ENCODE measurements around the gene KRT75.

DNA sequence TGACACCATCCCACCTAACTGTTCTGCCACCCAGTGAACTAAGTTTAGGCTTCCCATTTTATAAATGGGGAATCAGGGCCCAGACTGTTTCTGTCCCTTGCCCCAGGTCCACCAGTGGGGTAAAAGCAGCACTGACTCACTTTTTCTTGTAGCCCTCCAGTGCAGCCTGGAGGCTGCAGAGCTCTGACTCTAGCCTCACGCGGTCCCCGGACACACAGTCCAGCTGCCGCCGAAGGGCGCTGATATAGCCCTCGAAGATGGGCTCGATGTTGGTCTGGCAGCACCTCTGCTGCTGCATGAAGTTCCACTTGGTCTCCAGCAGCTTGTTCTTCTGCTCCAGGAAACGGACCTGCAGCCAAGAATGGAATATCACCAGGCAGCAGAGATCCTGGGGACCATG lies 30.6 kb downstream of the KRT75 start:
- no peak for TF ChIP-seq EP300 (IDR thresholded peaks at IDR 0.05)
- no peak for TF ChIP-seq POLR2A (IDR thresholded peaks at IDR 0.05; ENCODE audit: low read length)
- no peak for TF ChIP-seq HDAC2 (IDR thresholded peaks at IDR 0.05)
- TF ChIP-seq MYC (IDR thresholded peaks at IDR 0.05; ENCODE audit: borderline replicate concordance, low read length) = no peak
- TF ChIP-seq, protein P1, sequence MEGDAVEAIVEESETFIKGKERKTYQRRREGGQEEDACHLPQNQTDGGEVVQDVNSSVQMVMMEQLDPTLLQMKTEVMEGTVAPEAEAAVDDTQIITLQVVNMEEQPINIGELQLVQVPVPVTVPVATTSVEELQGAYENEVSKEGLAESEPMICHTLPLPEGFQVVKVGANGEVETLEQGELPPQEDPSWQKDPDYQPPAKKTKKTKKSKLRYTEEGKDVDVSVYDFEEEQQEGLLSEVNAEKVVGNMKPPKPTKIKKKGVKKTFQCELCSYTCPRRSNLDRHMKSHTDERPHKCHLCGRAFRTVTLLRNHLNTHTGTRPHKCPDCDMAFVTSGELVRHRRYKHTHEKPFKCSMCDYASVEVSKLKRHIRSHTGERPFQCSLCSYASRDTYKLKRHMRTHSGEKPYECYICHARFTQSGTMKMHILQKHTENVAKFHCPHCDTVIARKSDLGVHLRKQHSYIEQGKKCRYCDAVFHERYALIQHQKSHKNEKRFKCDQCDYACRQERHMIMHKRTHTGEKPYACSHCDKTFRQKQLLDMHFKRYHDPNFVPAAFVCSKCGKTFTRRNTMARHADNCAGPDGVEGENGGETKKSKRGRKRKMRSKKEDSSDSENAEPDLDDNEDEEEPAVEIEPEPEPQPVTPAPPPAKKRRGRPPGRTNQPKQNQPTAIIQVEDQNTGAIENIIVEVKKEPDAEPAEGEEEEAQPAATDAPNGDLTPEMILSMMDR (IDR thresholded peaks at IDR 0.05) = no peak
- no peak for TF ChIP-seq ZC3H11A (IDR thresholded peaks at IDR 0.05)
